ENCODE results near the gene GNPTG.

GNPTG gene

DNA sequence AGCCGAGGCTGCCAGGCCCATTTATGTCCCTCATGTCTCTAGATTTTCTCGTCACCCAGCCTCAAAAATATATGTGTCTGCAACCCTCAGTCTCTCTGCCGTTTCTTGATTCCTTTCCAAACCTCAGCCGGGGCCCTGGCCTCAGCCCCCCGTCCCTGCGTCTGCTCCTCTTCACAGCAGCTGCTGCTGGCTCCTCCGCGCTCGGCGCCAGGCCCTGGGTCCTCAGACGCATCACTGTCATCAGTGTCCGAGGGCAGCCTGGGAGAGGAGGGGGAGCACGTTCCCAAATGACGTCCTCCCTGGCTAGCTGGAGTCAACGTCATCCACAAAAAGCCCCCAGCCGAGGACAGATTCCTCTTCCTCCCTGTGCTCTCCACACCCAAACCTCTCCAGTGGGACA, 2.4 kb upstream of the GNPTG start:
- no peak for DNase-seq

DNA sequence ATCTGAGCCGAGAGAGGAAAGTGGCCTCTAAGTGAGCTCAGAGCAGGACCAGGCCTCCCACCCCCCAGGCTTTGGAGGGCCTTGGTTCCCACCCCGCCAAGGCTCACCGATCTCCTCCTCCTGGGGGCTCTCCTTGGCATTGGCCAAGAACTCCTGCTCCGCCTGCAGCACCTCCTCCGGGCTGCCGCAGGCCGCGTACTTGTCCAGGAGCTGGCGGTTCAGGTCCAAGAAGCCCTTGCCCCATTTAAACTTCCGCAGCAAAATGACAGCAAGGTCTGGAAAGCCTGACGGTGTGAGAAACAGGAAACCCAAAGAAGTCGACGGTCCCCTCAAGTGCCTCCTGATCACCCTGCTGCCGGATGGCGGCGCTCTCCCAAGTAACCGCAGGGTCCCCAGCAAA, 1.8 kb upstream of the GNPTG start:
- no peak for DNase-seq

DNA sequence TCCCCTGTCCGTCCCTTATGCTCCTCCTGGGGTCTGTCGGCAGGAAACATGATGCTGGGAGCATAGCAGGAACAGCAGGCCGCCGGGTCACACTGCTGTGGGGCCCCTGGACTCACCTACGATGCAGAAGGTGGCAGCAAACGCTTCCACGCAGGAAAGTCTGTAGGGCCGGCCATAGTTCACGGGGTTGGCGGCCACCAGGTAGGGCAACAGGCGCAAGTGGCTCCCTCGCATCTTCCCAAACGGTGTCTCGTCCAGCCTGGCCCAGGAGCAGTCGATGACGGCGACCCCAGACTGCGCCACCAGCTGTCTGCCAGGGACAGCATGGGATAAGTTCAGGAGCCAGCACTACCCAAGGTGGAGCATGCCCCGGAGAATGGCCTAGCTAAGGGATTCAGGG, 1.0 kb upstream of the GNPTG start:
- DNase-seq: no peak

DNA sequence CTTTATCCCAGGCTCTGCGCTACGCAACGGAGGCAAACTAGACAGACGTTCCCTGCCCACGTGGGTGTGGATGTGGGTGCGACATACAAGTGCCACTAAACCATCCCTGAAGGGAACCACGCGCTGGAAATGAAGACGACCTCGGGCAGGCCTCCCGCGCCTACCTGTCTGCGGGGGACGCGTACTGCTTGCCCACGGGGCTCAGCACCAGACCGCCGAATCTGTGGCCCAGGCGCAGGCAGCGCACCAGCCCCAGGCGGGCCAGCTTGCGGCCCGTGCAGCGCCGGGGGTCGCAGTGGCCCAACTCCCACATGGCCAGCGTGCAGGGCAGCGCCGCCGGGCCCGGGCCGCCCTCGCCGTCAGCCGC, 533 bp upstream of the GNPTG start:
- DNase-seq: no peak

DNA sequence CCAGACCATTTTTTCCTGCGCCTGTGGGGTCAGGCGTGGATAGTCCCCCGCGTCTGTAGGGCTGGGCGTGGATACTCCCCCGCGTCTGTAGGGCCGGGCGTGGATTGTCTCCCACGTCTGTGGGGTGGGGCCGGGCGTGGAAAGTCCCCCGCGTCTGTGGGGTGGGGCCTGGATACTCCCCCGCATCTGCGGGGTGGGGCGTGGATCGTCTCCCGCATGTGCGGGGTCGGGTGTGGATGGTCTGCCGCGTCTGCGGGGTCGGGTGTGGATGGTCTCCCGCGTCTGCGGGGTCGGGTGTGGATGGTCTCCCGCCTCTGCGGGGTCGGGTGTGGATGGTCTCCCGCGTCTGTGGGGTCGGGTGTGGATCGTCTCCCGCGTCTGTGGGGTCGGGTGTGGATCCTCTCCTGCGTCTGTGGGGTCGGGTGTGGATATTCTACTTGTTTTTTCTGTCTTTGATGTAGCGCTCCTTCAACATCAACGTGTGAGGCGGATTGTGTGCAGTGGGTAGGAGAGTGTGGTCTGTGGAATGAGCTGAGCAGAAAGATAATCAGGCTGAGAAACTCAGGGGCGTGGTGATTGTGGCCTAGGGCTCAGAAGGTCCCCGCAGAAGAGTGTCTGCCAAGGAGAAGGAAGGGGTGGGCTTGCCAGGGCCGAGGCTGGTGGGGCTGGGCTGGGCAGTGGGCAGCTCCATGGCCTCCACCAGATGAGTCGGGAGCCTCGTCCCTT, 3.2 kb downstream of the GNPTG start:
- DNase-seq: no peak

DNA sequence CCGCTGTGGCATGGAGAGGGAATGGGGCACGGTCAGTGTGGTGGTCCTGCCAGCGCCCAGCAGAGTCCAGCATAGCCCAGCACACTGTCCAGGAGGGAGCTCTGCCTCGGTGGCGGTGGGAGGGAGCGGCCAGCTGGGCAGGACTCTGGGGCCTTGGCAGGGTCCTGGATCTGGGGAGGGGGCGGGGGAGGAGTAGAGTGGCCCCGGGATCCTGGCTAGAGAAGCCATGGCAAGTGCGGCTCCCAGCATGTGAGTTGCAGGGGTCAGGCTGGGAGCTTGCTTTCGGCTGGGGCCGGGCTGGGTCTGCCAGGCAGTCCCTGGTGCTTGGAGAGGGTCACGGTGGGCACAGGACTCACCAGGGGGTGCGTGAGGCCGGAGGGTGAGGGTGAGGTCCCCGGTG, 3.9 kb downstream of the GNPTG start:
- DNase-seq: no peak

DNA sequence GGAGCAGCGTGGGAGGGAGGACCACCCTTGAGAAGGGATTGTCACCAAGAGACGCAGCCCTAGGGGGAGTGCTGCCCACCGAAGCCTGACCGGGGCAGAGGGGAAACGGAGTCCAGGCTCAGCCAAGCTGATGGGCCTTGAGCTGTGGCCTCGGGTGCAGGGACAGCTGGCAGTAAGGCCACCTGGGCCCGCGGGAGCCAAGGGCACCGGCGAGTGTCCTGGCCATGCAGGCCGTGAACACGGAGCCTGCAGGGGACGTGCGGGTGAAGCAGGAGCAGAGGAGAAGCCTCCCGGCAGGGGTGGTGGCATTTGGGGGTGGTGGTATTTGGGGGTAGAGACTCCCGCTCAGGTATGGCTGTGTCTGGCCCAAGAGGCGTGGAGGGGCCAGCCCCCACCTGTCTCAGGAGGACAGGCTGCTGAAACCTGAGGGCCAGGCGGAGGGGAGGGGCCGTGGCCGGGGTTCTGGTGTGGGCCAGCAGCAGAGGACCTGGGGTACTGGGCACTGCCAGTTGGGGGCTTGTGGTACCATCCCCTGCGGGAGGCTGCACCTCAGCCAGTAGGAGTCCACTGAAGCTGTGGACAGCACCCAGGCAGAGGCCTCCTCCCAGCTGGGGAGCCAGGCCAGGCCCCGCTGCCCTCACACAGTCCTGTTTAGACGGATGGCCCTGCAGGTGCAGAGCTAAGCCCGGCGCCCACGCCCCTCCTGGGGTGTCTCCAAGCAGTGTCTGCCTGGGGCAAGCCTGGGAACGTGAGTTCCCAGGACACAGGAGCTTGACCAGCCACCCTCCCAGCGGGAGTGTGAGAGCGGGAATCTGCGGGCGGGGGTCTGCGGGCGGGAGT, 4.5 kb downstream of the GNPTG start:
- DNase-seq: no peak

DNA sequence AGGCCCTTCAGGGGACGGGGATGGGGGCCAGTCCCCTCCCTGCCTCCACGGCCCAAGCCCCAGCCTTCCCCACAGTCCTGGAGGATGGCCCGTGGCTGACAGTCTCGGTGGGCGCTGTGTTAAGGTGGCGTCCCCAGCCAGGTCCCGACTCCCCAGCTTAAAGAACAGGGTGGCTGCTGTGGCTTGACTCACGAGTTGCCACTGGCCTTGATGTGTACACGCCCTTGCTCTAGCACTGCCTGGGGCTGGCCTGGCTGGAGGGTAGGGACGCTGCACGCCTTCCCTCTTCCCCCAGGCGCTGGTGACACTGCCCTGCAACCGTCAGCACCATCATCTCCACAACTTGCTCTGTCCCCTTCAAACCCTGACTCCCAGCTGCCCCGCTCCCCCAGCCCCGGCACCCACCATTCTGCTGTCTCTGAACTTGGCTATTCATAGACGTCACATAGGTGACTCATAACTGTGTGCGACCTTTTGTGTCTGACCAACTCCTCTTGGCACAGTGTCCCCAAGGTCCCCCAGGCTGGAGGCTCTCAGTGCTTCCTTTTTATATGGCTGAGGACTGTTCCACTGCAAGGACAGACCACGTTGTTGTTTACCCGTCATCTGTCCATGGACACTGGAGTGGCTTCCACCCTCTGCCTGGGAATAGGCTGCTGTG, 6.3 kb downstream of the GNPTG start:
- DNase-seq: no peak

DNA sequence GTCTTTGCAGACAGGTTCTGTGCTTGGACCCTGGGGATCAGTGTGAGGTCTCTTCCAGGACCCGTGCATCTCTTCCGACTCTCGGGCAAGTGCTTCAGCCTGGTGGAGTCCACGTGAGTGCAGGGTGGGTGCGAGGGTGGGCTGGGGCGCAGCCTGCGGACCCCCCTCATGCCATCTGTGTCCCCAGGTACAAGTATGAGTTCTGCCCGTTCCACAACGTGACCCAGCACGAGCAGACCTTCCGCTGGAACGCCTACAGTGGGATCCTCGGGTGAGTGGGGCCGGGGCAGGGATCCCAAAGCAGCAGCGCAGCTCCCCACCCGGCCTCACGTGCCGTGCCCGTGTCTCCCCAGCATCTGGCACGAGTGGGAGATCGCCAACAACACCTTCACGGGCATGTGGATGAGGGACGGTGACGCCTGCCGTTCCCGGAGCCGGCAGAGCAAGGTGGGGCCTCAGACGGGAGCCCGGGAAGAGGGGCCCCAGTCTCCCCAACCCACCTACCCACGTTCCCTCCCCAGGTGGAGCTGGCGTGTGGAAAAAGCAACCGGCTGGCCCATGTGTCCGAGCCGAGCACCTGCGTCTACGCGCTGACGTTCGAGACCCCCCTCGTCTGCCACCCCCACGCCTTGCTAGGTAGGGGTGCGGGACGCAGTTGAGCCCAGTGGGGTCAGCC, 10.1 kb downstream of the GNPTG start:
- no peak for DNase-seq

DNA sequence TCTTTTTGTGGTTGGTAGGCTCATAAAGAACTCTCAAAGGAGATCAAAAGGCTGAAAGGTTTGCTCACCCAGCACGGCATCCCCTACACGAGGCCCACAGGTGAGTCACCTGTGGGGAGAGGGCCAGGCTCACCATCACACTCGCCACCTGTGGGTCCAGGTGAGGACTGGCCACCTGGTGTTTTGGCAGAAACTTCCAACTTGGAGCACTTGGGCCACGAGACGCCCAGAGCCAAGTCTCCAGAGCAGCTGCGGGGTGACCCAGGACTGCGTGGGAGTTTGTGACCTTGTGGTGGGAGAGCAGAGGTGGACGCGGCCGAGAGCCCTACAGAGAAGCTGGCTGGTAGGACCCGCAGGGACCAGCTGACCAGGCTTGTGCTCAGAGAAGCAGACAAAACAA, 11.1 kb downstream of the GNPTG start:
- DNase-seq: no peak

DNA sequence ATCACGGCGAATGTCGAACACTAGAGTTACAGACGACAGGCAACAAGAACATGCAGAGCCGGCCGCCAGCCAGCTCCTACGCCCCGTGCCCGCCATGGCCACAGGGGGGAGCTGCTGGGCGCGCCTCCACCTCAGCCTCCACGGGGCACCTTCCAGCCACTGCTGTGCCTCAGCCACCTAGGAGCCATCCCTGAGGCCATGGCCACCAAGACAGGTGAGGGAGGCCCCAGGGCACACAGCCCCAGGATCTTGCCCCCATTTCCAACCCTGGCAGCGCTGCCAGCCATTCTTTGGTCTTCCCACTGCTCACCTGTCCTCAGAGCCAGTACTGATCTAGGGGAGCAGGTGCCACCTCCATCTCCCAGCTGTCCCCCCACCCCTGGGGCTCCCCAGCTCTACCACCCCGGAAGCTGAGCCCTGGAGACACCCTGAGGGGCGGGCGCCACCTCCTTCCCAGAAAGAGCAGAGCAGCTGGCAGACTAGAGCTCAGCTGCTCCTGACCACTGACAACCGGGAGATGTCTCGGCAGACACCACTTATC, 11.8 kb downstream of the GNPTG start:
- peak; percentile 78 to 79 for DNase-seq

DNA sequence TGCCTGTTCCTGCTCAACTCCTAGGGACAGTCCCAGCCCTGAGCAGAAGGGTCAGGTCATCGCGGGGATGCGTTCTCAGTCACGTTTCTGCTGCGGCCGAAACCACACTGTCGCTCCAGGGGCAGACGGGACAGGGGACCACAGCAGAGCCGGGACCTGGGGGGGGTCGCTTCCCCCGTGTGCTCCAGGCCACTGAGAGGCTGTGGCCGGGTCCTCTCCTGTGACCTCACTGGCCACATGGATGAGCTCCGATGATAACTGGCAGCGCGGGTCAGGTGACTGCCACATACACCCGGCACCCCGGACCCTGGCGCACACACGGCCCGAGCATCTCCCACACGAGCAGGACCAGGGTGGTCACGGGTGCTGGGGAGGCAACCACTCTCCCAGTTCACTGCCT, 12.8 kb downstream of the GNPTG start:
- DNase-seq: no peak

DNA sequence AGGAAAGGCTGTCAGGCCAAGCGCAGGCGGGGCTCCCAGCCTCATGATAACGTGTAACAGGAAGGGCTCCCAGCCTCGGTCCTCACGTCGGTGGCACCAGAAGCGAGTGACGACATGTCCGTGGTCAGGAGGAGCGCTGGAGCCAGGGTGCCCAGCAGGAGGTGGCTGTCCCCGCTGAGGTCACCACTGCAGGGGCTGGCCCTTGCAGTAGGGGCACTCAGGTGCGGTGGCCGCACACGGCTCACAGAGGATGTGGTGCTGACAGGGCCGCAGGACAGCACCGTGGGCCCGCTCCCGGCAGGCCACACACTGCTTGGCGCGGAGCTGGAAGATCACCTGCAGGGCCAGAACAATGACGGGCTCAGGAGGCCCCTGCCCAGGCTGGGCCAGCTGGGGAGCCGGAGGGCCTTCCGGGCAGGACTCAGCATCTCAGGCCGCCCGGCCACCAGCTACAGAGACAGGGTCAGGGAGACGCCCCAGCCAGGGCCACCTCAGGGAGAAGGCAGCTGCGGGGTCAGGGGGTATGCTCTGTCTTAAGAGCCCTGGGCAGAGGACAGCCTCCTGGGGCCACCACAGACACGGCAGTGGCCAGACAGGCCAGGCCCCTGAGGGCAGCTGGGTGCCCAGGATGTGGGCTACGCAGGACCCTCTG, 14.5 kb downstream of the GNPTG start:
- no peak for DNase-seq

DNA sequence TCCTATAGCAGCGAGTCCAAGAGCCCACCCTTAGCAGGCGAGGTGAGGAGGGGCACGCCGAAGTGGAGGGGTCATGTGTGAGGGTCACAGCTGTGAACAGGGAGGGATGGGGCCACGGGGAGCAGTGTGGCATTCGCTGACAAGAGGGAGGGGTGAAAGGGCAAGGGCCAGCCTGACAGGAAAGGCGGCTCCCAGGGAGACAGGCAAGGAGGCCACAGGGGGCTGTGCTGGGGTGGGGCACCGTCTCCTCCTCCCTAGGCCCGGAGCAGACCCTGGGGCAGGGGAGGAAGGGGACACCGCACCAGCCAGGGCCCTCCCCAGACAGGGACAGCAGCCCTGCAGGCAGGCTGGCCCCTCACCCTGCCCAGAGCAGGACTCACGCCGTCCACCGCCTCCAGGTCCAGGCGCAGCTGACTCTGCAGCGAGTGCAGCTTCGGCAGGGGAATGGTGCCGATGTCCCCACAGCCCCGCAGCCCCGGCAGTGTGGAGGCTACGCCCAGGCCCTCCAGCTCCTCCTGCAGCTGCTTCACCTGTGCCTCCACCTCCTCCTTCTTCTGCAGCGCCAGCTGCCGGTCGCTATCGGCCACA, 15.1 kb downstream of the GNPTG start:
- DNase-seq: no peak

DNA sequence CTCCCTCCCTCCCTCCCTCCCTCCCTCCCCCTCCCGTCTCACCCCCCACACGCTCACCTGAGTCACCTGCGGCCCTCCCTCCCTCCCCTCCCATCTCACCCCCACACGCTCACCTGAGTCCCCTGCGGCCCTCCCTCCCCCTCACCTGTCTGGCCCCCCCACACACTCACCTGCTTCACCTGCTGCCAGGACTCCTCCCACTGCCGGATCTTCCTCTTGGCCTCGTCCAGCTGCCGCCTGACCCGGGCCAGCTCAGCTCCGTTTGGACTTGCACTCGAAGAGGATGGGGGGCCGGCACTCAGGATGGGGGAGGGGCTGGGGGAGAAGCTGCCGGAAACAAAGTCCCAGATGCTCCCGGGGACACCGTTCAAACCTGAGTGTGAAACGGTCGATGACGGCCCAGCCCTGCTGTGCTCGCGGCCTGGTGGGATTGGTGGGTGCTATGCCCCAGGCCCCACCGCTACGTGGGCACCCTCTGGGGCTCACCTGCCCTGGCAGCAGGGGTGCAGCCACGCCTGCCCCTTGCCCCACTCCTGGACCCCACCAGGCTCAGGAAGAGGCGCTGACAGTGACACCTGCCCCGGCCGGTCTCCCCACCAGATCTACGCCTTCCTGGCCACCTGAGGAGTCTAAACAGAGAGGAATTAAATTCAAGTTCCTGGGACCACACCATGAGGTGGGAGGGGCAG, 15.9 kb downstream of the GNPTG start:
- no peak for DNase-seq

DNA sequence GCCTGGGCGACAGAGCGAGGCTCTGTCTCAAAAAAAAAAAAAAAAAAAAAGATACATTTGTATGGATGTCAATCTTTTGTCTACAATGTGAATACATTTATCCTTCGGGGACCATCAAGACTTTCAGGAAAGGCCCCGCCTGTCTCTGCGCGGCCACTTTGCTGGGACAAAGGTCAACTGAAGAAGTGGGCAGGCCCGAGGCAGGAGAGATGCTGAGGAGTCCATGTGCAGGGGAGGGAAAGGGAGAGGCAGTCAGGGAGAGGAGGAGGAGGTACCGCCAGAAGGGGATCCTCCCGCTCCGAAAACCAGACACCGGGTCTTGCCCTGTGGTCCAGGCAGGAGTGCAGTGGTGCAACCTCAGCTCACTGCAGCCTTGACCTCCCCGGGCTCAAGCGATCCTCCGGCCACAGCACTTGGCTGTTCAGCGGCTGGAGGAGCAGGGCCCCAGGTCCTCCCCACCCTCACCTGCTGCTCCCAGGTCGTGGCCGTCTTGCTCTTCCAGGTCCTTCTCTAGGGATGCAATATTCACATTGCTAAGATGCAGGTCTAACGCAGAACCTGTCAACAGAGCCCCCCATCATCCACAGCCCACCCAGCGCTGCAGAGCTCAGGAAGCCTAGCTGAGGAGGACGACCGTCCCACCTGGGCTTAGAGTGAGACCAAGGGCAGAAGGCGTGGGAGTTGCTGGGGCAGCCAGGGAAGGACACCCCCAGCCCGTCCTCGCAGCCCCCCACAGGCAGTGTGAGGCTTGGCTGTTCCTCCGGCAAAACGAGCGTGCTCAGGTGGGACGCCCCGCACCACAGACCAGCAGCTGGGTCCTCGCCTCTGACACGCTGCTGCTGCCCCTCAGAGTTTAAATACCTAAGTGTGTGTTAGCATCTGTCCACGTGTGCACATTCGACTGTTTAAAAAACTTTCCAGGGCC, 19.6 kb downstream of the GNPTG start:
- no peak for DNase-seq

DNA sequence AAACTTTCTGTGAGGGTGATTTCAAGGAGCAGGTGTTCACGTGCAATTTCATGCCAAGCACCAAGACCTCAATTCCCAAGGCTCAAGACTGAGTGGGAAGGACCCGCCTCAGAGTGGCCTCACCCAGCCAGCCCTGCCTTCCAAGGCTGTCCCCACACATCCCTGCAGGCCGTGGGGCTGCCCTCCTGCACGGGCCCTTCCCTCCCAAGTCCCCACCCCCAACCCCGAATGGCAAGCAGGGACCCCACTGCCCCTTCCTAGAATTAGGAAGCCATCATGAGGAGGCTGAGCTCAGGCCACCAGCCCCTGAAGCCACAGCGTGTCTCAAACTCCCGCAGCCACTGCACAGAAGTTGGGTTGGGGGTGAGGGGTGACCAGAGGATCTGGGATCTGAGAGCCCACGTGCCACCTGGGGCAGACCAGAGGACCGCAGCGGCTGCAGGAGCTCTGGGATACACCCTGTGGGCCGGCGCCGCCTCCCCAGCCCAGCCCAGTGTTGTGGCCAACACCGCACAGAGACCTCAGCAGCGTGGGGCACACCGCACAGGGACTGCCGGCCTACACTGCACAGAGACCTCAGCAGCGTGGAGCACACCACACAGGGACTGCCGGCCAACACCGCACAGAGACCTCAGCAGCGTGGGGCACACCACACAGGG, 20.7 kb downstream of the GNPTG start:
- no peak for DNase-seq

DNA sequence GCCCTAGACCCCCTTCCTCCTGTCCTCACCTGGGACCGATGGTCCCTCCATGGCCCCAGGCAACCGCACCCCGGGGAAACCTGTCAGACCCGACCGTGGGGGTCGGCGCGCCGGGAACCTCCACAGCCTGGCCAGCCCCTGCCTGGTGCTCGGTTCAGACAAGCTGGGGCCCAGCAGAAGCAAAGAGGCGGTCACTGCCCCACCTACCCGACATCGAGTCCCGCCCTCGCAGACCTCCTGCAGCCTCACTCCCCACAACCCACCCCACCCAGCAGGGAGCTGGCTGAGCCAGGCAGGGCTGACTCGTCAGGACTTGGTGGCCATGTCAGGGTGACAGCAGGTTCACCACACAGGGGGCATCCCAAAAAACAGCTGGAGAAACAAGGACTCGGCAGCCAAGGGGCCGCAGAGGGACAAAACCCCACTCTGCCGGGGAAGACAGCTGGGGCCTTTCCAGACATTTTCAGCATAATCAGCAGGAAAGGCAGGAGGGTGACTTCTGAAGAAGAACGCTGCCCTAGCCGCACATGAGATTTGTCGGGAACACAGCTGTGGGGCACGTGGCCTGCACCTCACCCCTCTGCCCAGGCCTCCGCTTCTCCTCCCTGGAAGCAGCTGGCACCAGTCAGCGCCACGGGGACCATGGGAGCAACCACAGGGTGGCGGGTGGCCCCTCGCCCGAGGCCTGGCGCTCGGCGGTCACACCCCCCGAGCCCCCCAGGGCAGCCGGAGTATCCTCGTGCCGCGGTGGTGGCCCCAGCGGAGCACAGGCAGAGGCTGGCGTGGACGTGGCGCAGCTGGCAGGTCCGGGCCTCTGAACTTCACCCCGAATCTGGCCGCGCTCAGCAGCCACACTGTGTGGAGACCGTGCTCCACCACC, 22.9 kb downstream of the GNPTG start:
- DNase-seq: no peak

DNA sequence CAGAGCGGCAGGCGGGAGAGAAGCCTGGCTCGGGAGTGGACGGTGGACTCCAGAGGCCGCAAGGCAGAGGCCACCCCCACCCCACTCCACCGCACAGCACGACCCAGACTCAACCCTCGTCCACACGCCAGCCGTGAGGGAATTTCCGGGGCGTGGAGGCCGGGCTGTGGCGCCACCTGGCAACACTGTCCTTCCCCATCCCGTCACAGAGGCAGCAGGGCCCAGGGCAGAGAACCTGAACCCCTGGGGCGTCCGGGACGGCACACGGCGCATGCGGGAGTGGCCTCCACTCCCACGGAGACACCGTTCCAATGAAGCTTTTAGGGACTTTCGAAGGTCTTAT, 23.5 kb downstream of the GNPTG start:
- no peak for DNase-seq

Data from stimulated activated CD4-positive, alpha-beta T cell treated with anti-CD3 and anti-CD28 coated beads, Interleukin-2, amount 100 ng/mL, for 24 hours (primary cell).